GM12865 (cell line): ENCODE data around the gene STRIP1.
"Not testable (repeated sequence)": the region's sequence is repeated elsewhere in the genome, so short reads cannot be mapped to it uniquely, and the experiment has no call there.

ENCODE experiments used
- DNase-seq: peaks from one replicate; pipeline ENCODE4 v3.0.0; 2010; ENCODE audit warnings: low read depth
- H3K4me3 ChIP-seq: 2 replicates; pipeline ENCODE4 v1.5.1; 2011; ENCODE audit warnings: mild to moderate bottlenecking, low read depth, low read length, control low read depth
- CTCF ChIP-seq: IDR thresholded peaks from 2 replicates; pipeline ENCODE4 v1.5.1; 2011; ENCODE audit warnings: low read length, control low read depth, low read depth, inconsistent platforms; ENCODE audit not compliant: insufficient read depth; ENCODE audit errors: missing control alignments

The STRIP1 gene

GRCh38 chr1:110076789-110077500 lies 42.5 kb downstream of the STRIP1 start:
- TF ChIP-seq CTCF: no peak
- DNase-seq: no peak
- no peak overlapping the region for H3K4me3 ChIP-seq

GRCh38 chr1:110079995-110080394 lies 45.6 kb downstream of the STRIP1 start:
- not testable (repeated sequence) for H3K4me3 ChIP-seq, DNase-seq

GRCh38 chr1:110081061-110081460 lies 46.6 kb downstream of the STRIP1 start:
- TF ChIP-seq CTCF: no peak
- H3K4me3 ChIP-seq: no peak overlapping the region
- DNase-seq: no peak

- DNase-seq: no peak
- no peak for TF ChIP-seq CTCF
- H3K4me3 ChIP-seq: no peak overlapping the region
Measured at GRCh38 chr1:110082477-110082876, 48.1 kb downstream of the STRIP1 start.

- no peak for DNase-seq
- TF ChIP-seq CTCF: no peak
- peak overlapping the region; percentile 58 for H3K4me3 ChIP-seq
Measured at GRCh38 chr1:110083061-110083865, 48.8 kb downstream of the STRIP1 start.

- DNase-seq: no peak
- no peak for TF ChIP-seq CTCF
- H3K4me3 ChIP-seq: peak overlapping the region; percentile 58
Measured at GRCh38 chr1:110083866-110084226, 49.4 kb downstream of the STRIP1 start.

- peak overlapping the region; percentile 58 for H3K4me3 ChIP-seq
- DNase-seq: peak; percentile 59
- no peak for TF ChIP-seq CTCF
Measured at GRCh38 chr1:110084227-110085078, 50.0 kb downstream of the STRIP1 start.
